GM12878 (cell line): ENCODE data around the gene FKTN. TPM values are rescaled to one million over a fixed set of nuclear protein-coding genes. Genes with fewer than 3 reads are reported as not detected.

Source experiments
- ATAC-seq: fragments of 200-7000 bp; cut with Tn5 transposase; 3 replicates; pipeline ENCODE4 v1.9.1; 2020; ENCODE audit warnings: mild to moderate bottlenecking, moderate library complexity
- BruUV-seq: library from RNA; stranded (reverse); fragments of 400-500 nt; replicated peaks from 2 replicates; lab custom pipeline; 2021; lab: Mats Ljungman, UMichigan
- CTCF ChIA-PET: fragments of 300-600 bp; sonication (Branson Sonifier 250); formaldehyde crosslinking; extraction: SDS; loops from one replicate; lab custom pipeline; 2021; ENCODE audit warnings: inconsistent platforms; lab: Yijun Ruan, JAX
- POLR2A ChIA-PET: fragments of 350-600 bp; formaldehyde crosslinking; extraction: SDS; loops from one replicate; lab custom pipeline; 2021; ENCODE audit warnings: inconsistent platforms; lab: Charles Lee
- RAD21 ChIA-PET: fragments of 300-600 bp; sonication (Branson Sonifier 250); formaldehyde crosslinking; loops from one replicate; lab custom pipeline; 2023; ENCODE audit warnings: antibody characterized with exemption; ENCODE audit not compliant: unreplicated experiment; lab: Charles Lee
- SMC1A ChIA-PET: fragments of 300-600 bp; sonication (Branson Sonifier 250); formaldehyde crosslinking; loops from one replicate; lab custom pipeline; 2023; ENCODE audit not compliant: unreplicated experiment, uncharacterized antibody; lab: Charles Lee
- DNase-seq: peaks from one replicate; pipeline ENCODE4 v3.0.0-alpha.2; 2011; ENCODE audit warnings: low read depth, low spot score
- FAIRE-seq: peaks from 3 replicates; lab custom pipeline; 2011; peaks lifted over from hg19 to GRCh38; lab: Jason Lieb, UNC
- H2AFZ ChIP-seq: 2 replicates; pipeline ENCODE4 v1.6.0; 2011; ENCODE audit warnings: low read depth, low read length, control low read depth; ENCODE audit not compliant: control insufficient read depth
- H3K27ac ChIP-seq: 2 replicates; pipeline ENCODE4 v1.5.1; 2011; ENCODE audit warnings: control low read depth; ENCODE audit not compliant: control insufficient read depth, insufficient read depth
- H3K27me3 ChIP-seq, 2 experiments: replicated peaks in 1 of 2; 2 replicates each; pipeline versions ENCODE4 v1.6.0 to v1.6.1; 2011; ENCODE audit warnings: low read length in 1 of 2; ENCODE audit not compliant: control insufficient read depth in 2 of 2, insufficient read depth in 2 of 2
- H3K36me3 ChIP-seq, 2 experiments: 2 replicates each; pipeline ENCODE4 v1.5.1; 2011; ENCODE audit warnings: low read length in 1 of 2; ENCODE audit not compliant: control insufficient read depth in 2 of 2, insufficient read depth in 2 of 2
- H3K4me1 ChIP-seq: 2 replicates; pipeline ENCODE4 v1.6.1; 2011; ENCODE audit warnings: mild to moderate bottlenecking, low read length, moderate library complexity, mixed read lengths; ENCODE audit not compliant: control insufficient read depth, insufficient read depth
- H3K4me2 ChIP-seq: 2 replicates; pipeline ENCODE4 v1.6.0; 2011; ENCODE audit warnings: control low read depth; ENCODE audit not compliant: control insufficient read depth, insufficient read depth
- H3K4me3 ChIP-seq: fragments of 200-600 bp; sonication (generic); 2 replicates; pipeline ENCODE4 v1.5.1; 2016
- H3K79me2 ChIP-seq: 2 replicates; pipeline ENCODE4 v1.6.0; 2011; ENCODE audit warnings: low read length; ENCODE audit not compliant: control insufficient read depth, insufficient read depth
- H3K9ac ChIP-seq: 2 replicates; pipeline ENCODE4 v1.8.0; 2011; ENCODE audit warnings: low read length, control low read depth, mixed read lengths; ENCODE audit not compliant: control insufficient read depth, insufficient read depth
- H3K9me3 ChIP-seq: replicated peaks from 3 replicates; pipeline ENCODE4 v1.5.1; 2011; ENCODE audit warnings: mild to moderate bottlenecking, low read length; ENCODE audit not compliant: control insufficient read depth, insufficient read depth
- H4K20me1 ChIP-seq: 2 replicates; pipeline ENCODE4 v1.6.0; 2011; ENCODE audit not compliant: control insufficient read depth, insufficient read depth
- ATF3 ChIP-seq: IDR thresholded peaks from 2 replicates; pipeline ENCODE4 v1.6.1; 2011; ENCODE audit warnings: low read depth, mild to moderate bottlenecking, low read length, moderate library complexity, borderline replicate concordance; ENCODE audit errors: extremely low read depth
- CBX3 ChIP-seq: fragments of 200-600 bp; sonication (generic); IDR thresholded peaks from 2 replicates; pipeline ENCODE4 v1.6.1; 2016; ENCODE audit warnings: low read depth, borderline replicate concordance
- E2F4 ChIP-seq: IDR thresholded peaks from 2 replicates; pipeline ENCODE4 v1.6.1; 2012; ENCODE audit warnings: low read depth, low read length, improper control_type of control experiment
- FOXM1 ChIP-seq: IDR thresholded peaks from 2 replicates; pipeline ENCODE4 v1.6.1; 2012; ENCODE audit warnings: low read depth, mild to moderate bottlenecking, inconsistent platforms, low read length, moderate library complexity
- GATAD2B ChIP-seq: fragments of 450-650 bp; conservative IDR thresholded peaks from 2 replicates; pipeline ENCODE4 v1.6.1; 2017; ENCODE audit warnings: low read depth, mild to moderate bottlenecking, moderate library complexity
- KDM1A ChIP-seq: fragments of 200-600 bp; sonication (generic); IDR thresholded peaks from 2 replicates; pipeline ENCODE4 v1.6.1; 2016; ENCODE audit warnings: borderline replicate concordance
- MYC ChIP-seq: IDR thresholded peaks from 2 replicates; pipeline ENCODE4 v1.6.1; 2011; ENCODE audit warnings: mild to moderate bottlenecking, low read length, moderate library complexity, inconsistent platforms; ENCODE audit not compliant: insufficient read depth, insufficient replicate concordance, insufficient read length, severe bottlenecking
- NBN ChIP-seq: fragments of 450-650 bp; IDR thresholded peaks from 2 replicates; pipeline ENCODE4 v1.6.1; 2016
- NFXL1 ChIP-seq: fragments of 450-650 bp; IDR thresholded peaks from 2 replicates; pipeline ENCODE4 v1.6.1; 2017; ENCODE audit warnings: antibody characterized with exemption, mild to moderate bottlenecking, borderline replicate concordance
- NR2F1 ChIP-seq: fragments of 450-650 bp; conservative IDR thresholded peaks from 2 replicates; pipeline ENCODE4 v1.6.1; 2017; ENCODE audit warnings: mild to moderate bottlenecking
- RUNX3 ChIP-seq: IDR thresholded peaks from 2 replicates; pipeline ENCODE4 v1.6.1; 2012; ENCODE audit warnings: low read length, inconsistent platforms
- SPI1 ChIP-seq: IDR thresholded peaks from 2 replicates; pipeline ENCODE4 v1.6.1; 2011; ENCODE audit warnings: low read depth, mild to moderate bottlenecking, low read length, moderate library complexity, borderline replicate concordance; ENCODE audit not compliant: insufficient read depth
- TCF7 ChIP-seq: IDR thresholded peaks from 2 replicates; pipeline ENCODE4 v1.6.1; 2014; ENCODE audit warnings: antibody characterized with exemption, borderline replicate concordance
- ZBTB4 ChIP-seq: fragments of 450-650 bp; formaldehyde crosslinking; IDR thresholded peaks from 2 replicates; pipeline ENCODE4 v1.4.0; 2022; ENCODE audit warnings: mild to moderate bottlenecking, moderate library complexity
- WGBS: methylation state at CpG from one replicate; pipeline ENCODE4 v1.1.6; 2016; ENCODE audit warnings: low lambda C conversion rate; ENCODE audit not compliant: insufficient replicate concordance, insufficient coverage; ENCODE audit errors: missing lambda C conversion rate; 5-methylcytosine and 5-hydroxymethylcytosine counted together
- in situ Hi-C: fragments of 300-500 bp; cut with MboI; formaldehyde crosslinking; loops from 9 replicates; pipeline ENCODE4 v1.14.3; 2018; ENCODE audit warnings: mixed read lengths
- intact Hi-C: fragments of 100-400 bp; cut with micrococcal nuclease; formaldehyde crosslinking; loops from one replicate; pipeline ENCODE4 v1.14.2; 2022; ENCODE audit not compliant: unreplicated experiment
- polyA plus RNA-seq, 11 experiments: library from polyadenylated mRNA; depleted of rRNA in 4 of 11; unstranded in 6 of 11; stranded (reverse) in 5 of 11; fragments of >200 nt; fragmentation: Nextera tagmentation in 4 of 11; fragmentation: Illumina TruSeq in 1 of 11; extraction: Ambion mirVana in 4 of 11; extraction: Trizol in 1 of 11; gene quantifications; 1 replicate in 1 of 11; 2 replicates in 10 of 11; pipeline versions ENCODE4 v1.2.1 to v1.2.3, GENCODE V29; 2011 to 2016; ENCODE audit warnings: inconsistent platforms in 2 of 11, missing spikeins in 2 of 11, low read depth in 1 of 11
- total RNA-seq, 4 experiments: library from RNA; depleted of rRNA in 3 of 4; stranded (reverse); fragments of >200 nt in 3 of 4; fragmentation: Illumina TruSeq in 1 of 4; extraction: Trizol in 1 of 4; gene quantifications; 2 replicates each; pipeline versions ENCODE4 v1.2.1 to v1.2.3, GENCODE V29; 2013 to 2021

FKTN gene
- total and polyA plus RNA-seq, 10 of the 15 experiments (the other 5 are each of a cell fraction or from before 2014, with no cell fraction given), result 3.6 to 15.9 (median 10.6) TPM

- no peaks in the 10 kb centered on the region for H3K27me3 ChIP-seq
- no peak overlapping the region for H3K9ac ChIP-seq
- DNase-seq (no peak), FAIRE-seq (no peak), ATAC-seq (no peak)
- ChIA-PET SMC1A (no interaction called here), RAD21 (no interaction called here), CTCF (no interaction called here), POLR2A (no interaction called here)
- TF ChIP-seq MYC (no peak), TCF7 (no peak), CBX3 (no peak), RUNX3 (no peak), NR2F1 (no peak), NFXL1 (no peak), GATAD2B (no peak), ATF3 (no peak), FOXM1 (no peak), NBN (no peak), E2F4 (no peak), SPI1 (no peak), KDM1A (no peak), ZBTB4 (CRISPR knock-in tag) (no peak)
- no peak overlapping the region for H3K4me3 ChIP-seq
- no peaks in the 10 kb centered on the region for H3K9me3 ChIP-seq
- H3K4me2 ChIP-seq, result no peak overlapping the region
- in situ Hi-C loops, result no loop called here
- no peak overlapping the region for H3K27ac ChIP-seq
- no peaks in the 10 kb centered on the region for H3K79me2 ChIP-seq
- H3K4me1 ChIP-seq, result no peaks in the 10 kb centered on the region
- intact Hi-C loops, result no loop called here
- WGBS, result 86% methylated on average over 2 of the region's 2 CpGs
- no TSS peak for BruUV-seq
- H2AFZ ChIP-seq, result no peak overlapping the region
- no peaks in the 10 kb centered on the region for H4K20me1 ChIP-seq
- no peaks in the 10 kb centered on the region for H3K36me3 ChIP-seq
Measured at GRCh38 chr9:105681313-105681712, 123.4 kb downstream of the FKTN start.
